DMS114 treated with DMSO at 0.1 percent for 48 hours (cell line): ENCODE measurements around the gene LGALS1.
"Not testable (repeated sequence)": the region's sequence is repeated elsewhere in the genome, so short reads cannot be mapped to it uniquely, and the experiment has no call there.

ENCODE experiments used
- DNase-seq: peaks from one replicate; lab custom pipeline; 2025; ENCODE audit not compliant: unreplicated experiment; lab: John Stamatoyannopoulos, UW

Gene LGALS1

GRCh38 chr22:37686002-37686982, 10.9 kb downstream of the LGALS1 start, which contains the start of gene NOL12:
Gene NOL12, plus strand, starts transcription at chr22:37686343. Its CDS starts 50 bp downstream, at chr22:37686393.
- peak; percentile 79 for DNase-seq

DNA sequence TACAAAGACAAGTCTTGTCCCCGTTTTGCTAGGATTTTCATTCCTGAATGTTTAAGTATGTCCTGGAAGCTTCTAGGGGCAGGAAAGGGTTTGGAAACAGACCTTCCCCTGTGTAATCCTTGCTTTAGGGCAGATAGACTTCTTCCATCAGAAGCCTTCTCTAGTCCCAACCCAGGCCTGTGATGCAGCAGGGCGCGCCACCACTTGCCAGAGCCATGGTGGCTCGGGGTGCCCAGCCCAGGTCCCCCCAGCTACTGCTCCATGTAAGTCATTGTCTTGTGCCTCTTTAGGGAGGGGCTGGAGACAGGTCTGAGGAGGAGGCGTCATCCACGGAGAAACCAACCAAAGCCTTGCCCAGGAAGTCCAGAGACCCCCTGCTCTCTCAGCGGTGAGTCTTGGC, 15.0 kb downstream of the LGALS1 start:
- DNase-seq = no peak

DNA sequence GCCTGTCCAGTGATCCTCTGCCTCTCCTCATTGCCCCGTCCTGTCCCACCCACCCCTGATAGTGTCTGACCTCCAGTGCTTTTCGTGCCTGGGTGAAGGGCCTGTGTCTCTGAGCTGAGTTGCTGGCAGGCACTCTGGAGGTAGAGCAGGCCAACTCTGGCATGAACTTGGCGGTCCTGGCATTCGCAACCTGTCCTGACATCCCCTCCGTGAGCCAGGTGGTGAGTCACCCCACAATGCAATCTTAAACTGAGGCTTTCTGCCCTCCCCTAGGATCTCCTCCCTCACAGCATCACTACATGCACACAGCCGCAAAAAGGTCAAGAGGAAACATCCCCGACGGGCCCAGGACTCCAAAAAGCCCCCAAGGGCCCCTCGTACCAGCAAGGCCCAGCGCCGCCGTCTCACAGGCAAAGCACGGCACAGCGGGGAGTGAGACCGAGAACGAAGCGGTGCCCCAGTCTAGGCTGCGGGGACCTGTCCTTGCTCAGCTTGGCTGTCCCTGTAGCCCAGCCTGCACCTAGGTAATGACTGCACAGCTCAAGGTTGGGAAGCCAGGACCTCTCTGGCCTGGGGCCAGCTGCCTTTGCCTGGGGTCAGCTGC, 15.6 kb downstream of the LGALS1 start:
- no peak for DNase-seq

- DNase-seq = no peak
Observed at GRCh38 chr22:37692627-37693285, 17.3 kb downstream of the LGALS1 start.

GRCh38 chr22:37694131-37694530, 18.7 kb downstream of the LGALS1 start:
- not testable (repeated sequence) for DNase-seq

DNA sequence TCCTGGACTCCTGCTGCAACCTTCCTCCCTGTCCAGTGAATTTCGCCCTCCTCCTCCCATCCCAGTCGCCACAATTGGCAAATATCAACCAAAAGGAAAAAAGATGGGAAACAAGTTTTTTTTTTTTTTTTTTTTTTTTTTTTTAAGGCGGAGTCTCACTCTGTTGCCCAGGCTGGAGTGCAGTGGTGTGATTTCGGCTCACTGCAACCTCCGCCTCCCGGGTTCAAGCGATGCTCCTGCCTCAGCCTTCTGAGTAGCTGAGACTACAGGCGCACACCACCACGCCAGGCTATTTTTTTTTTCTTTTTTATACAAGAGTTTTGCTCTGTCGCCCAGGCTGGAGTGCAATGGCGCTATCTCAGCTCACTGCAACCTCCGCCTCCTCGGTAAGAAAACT, 20.8 kb downstream of the LGALS1 start:
- not testable (repeated sequence) for DNase-seq

DNA sequence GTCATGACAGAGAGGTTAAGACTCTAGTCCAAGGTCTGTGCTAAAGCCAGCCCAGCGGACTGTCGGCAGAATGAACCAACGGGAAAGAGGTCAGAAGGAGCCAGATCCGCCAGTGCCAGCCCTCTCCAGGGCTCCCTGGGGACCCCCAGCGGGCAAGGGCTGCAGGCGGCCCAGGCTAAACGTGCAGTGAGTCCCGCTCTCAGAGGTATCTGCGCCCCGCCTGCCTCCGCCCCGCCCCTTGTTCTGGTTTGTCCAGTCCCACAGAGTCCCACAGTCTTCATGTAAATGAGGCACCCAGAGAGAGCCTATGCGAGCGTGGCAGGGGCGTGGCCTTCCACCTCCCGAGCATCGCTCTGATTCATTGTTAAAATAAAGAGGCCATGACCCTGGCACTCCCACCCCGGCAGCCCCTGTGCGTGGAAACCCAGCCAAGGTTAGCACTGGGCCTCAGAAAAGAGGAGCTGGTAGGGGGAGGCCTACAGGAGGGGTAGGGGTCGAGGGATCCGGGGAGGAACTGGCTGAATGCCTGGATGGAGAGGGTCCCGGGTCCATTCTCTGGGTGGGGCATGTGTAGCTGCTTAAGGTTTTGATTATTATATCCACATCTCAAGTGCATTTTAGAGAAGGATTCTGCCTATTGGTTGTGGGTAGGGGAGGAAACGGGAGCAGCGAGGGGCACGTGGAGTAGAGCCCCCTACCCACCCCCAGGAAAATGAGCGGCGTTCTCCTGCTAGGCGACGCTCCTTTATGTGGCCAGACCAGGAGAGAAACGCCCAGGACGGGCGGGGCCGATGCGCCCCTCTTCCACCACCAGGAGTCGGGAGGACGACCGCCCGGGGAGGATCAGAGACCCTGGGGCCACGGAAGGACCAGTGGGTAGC, 21.5 kb downstream of the LGALS1 start, which contains the start of gene TRIOBP:
TSS of gene TRIOBP (plus strand) at position 392 of the 881 bp plus-strand sequence. CDS start 4,318 bp downstream, outside the sequence.
- no peak for DNase-seq

DNA sequence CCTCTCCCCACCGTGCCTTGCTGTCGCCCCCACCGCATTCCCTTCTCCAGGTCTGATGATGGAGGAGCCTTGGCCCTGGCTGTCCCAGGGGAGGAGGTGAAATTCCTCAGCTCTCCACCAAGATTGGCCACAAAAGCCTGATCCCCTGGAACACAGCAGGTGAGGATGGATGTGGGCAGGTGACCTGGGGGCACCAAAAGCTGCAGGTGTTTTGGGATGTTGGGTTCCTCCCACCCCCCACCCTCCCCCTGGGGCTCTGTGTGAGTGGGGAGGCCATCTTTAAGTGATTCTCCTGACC, 22.1 kb downstream of the LGALS1 start:
- DNase-seq = no peak

GRCh38 chr22:37701141-37701786, 25.8 kb downstream of the LGALS1 start:
- no peak for DNase-seq

- no peak for DNase-seq
Observed at GRCh38 chr22:37703906-37704305, 28.5 kb downstream of the LGALS1 start.

DNA sequence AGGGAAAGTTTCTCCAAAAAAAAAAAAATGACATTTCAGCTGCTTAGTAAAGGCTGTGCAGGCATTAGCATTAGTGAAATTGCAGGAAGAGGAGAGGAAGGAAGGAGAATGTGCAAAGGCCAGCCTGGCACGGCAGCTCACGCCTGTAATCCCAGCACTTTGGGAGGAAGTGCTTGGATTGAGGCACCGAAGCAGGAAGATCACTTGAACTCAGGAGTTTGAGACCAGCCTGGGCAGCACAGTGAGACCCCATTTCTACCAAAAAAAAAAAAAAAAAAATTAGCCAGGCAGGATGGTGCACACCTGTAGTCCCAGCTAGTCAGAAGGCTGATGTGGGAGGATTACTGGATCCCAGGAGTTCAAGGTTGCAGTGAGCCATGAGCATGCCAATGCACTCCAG, 29.2 kb downstream of the LGALS1 start:
- no peak for DNase-seq

DNA sequence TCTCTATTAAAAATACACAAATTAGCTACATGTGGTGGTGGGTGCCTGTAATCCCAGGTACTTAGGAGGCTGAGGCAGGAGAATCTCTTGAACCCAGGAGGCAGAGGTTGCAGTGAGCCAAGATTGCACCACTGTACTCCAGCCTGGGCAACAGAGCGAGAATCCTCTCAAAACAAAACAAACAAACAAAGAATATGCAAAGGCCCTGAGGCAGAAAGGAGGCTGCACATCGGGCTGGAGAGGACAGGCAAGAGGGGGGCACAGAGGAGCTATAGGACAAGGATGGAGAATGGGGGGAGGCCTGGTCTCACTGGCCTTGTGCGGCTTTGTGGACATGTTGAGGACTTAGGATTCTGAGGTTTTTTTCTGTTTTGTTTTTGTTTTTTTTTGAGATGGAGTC, 29.8 kb downstream of the LGALS1 start:
- DNase-seq = no peak

DNA sequence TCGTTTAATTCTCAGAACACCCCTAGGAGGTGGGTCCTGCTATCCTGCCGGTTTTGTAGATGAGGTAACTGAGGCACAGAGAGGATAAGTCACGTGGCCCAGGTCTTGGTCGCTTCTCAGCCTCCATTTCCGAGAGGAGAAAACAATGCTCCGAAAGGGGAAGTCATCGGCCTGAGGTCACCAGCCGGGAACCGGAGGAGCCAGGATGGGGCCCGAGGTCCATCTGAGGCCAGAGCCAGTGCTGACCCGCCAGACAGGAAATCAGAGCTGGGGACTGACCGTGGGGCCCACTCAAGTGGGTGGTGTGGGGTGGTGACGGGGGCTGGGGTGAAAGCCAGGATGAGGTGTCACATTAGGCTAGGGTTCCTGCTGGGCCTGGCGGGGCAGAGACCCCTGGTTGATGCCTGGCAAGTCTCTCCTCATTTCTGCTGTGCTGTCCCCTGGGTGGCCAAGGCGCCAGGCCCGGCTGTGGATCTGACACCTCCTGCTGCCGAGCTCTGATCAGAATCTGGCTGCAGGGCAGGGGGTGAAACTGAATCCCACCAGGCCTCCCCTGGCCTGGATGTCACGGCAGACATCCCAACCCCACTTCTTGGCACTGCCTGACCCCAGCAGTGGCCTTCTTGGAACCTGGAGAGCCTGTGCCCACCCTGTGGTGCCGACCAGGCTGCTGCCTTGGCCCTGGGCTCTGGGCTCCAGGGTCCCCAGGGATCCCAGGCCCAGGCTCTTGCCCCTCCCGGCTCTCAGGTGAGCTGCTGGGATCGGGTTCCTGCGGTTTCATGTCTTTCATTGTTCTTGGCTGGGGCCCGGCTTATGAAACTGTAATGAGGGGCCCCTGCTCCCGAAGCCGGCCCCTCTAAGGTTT, 33.4 kb downstream of the LGALS1 start:
- DNase-seq = no peak

DNA sequence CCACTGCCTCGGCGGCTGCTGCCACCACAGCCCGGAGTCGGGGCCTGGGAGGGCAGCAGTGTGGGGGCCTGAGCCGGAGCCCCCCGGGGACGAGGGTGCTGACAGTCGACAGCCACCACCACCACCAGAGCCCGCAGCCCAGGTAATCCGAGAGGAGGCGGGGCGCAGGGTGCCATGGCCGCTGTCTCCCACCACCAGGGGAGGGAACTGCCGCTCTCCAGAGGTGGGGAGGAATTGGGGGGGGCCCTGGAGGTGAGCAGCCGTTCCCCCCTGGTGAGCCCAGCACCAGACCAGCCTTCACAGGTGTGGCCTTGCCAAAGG, 34.0 kb downstream of the LGALS1 start:
- DNase-seq = no peak

DNA sequence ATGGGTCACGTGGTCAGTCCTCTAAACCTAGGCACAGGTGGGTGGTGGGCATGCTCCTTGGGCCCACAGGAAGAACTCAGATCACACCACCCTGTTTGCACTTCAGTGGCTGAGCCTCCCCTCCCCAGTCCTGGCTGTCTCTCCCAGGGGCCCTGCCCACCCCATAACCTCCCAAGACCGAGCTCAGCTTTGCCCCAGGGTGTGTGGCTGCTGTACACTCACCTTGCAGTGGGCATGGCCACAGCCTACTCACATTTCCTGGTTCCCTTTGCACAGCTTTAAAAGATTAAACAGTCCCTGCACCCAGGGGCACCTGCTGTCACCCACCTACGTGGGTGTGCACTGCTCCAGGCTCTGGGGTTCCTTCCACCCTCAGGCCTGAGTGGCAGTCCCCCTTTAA, 35.2 kb downstream of the LGALS1 start:
- no peak for DNase-seq

- no peak for DNase-seq
Observed at GRCh38 chr22:37711490-37711889, 36.1 kb downstream of the LGALS1 start.

GRCh38 chr22:37713761-37714160, 38.3 kb downstream of the LGALS1 start:
- DNase-seq = no peak

GRCh38 chr22:37714634-37715033, 39.2 kb downstream of the LGALS1 start:
- DNase-seq = no peak

DNA sequence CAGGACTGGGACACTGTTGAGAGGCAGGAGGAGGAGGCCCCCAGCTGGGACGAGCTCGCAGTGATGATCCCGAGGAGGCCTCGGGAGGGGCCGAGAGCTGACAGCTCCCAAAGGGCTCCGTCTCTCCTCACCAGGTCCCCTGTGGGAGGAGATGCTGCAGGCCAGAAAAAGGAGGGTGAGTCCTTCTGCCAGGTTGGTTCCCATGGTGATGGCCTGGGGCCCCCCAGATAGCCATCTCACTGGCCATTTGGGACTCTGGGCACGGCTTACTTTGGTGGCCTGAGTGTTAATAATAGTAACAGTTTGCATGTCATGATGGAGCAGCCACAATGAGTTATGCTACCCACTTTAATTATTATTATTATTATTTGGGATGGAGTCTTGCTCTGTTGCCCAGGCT, 40.3 kb downstream of the LGALS1 start:
- no peak for DNase-seq

DNA sequence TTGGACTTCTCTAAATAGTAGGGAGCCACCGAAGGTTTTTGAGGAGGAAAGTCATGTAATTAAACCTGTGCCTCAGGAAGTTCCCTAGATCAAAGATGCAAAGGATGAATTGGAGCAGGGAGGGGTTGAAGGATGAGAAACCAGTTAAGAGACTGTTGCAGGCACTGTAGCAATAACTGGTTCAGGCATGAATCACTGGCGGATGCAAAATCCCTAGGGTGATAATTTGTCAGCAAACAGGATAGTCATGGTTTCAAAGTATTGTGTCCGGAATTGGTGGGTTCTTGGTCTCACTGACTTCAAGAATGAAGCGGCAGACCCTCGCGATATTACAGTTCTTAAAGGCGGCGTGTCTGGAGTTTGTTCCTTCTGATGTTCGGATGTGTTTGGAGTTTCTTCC, 41.3 kb downstream of the LGALS1 start:
- no peak for DNase-seq
